Vagina (tissue), 2 donors: ENCODE data around the gene ACVR1.

Experiments used
- POLR2A ChIP-seq, 2 donors: fragments of 450-650 bp; IDR thresholded peaks; one replicate each; pipeline ENCODE4 v1.6.1; 2017; ENCODE audit warnings: antibody characterized with exemption in 2 of 2, mild to moderate bottlenecking in 2 of 2, moderate library complexity in 2 of 2
- POLR2AphosphoS5 ChIP-seq, 2 donors: sonication (generic); formaldehyde crosslinking; IDR thresholded peaks; one replicate each; pipeline ENCODE4 v1.9.0; 2017; ENCODE audit warnings: antibody characterized with exemption in 2 of 2, mild to moderate bottlenecking in 2 of 2, low read depth in 1 of 2; ENCODE audit not compliant: insufficient read depth in 1 of 2
- TF ChIP-seq, protein P1 (sequence below), 3 experiments: fragments of 450-650 bp in 2 of 3; fragments of 200-600 bp in 1 of 3; sonication (generic) in 1 of 3; IDR thresholded peaks; one replicate each; pipeline ENCODE4 v1.5.1; 2017 to 2019; ENCODE audit warnings: antibody characterized with exemption in 3 of 3, mild to moderate bottlenecking in 2 of 3, moderate library complexity in 2 of 3

- TF ChIP-seq, protein P1, sequence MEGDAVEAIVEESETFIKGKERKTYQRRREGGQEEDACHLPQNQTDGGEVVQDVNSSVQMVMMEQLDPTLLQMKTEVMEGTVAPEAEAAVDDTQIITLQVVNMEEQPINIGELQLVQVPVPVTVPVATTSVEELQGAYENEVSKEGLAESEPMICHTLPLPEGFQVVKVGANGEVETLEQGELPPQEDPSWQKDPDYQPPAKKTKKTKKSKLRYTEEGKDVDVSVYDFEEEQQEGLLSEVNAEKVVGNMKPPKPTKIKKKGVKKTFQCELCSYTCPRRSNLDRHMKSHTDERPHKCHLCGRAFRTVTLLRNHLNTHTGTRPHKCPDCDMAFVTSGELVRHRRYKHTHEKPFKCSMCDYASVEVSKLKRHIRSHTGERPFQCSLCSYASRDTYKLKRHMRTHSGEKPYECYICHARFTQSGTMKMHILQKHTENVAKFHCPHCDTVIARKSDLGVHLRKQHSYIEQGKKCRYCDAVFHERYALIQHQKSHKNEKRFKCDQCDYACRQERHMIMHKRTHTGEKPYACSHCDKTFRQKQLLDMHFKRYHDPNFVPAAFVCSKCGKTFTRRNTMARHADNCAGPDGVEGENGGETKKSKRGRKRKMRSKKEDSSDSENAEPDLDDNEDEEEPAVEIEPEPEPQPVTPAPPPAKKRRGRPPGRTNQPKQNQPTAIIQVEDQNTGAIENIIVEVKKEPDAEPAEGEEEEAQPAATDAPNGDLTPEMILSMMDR (IDR thresholded peaks at IDR 0.05): no peak
- no peak for TF ChIP-seq POLR2A (IDR thresholded peaks at IDR 0.05)
- TF ChIP-seq POLR2AphosphoS5 (IDR thresholded peaks at IDR 0.05; ENCODE audit: insufficient read depth in 1 of 2, low read depth in 1 of 2): no peak
These were observed 26.6 kb upstream of the ACVR1 start for GRCh38 chr2:157902692-157903091.
